ENCODE measurements around the gene SOS2. TPM values are rescaled to one million over a fixed set of nuclear protein-coding genes. Genes with fewer than 3 reads are reported as not detected.
A peak's percentile ranks its signal among the peaks of the same experiment; 100 is the strongest.

The SOS2 gene
- total RNA-seq, 5 donors from 2014 or later (not counting 1 experiment from before 2014, with no cell fraction given), result 37.1 to 44.6 (median 40.2) TPM

GRCh38 chr14:50091240-50091913 is 140.0 kb downstream of the SOS2 start:
- Histone ChIP-seq H3K4me1 (ENCODE audit: control insufficient read depth in 1 of 2, extremely low read depth in 1 of 2, insufficient read depth in 2 of 2, low read length in 2 of 2) (peaks cover 57 to 74% of the 10 kb centered on the region in 2 experiments), H3K36me3 (ENCODE audit: control insufficient read depth in 2 of 2, extremely low read depth in 1 of 2, insufficient read depth in 1 of 2, low read length in 1 of 2) (no peaks in the 10 kb centered on the region), H3K27me3 (replicated peaks in 1 of 2; ENCODE audit: control insufficient read depth in 2 of 2, extremely low read depth in 1 of 2, insufficient read depth in 2 of 2, low read length in 1 of 2) (no peaks in the 10 kb centered on the region), H3K9me3 (no peaks in the 10 kb centered on the region), H3K27ac (ENCODE audit: low read length) (no peak overlapping the region), H3K4me3 (ENCODE audit: control insufficient read depth in 1 of 2, extremely low read depth in 1 of 2, low read length in 1 of 2) (no peak overlapping the region)
- ATAC-seq (replicated peaks in 1 of 4) (no peak), DNase-seq (no peak)
- H3K27me3 Mint-ChIP-seq, result no peaks in the 10 kb centered on the region
- no peaks in the 10 kb centered on the region for H3K9me3 Mint-ChIP-seq
- ChIA-PET CTCF (interaction anchor here (0.6 to 1.0 kb wide), 4 partner anchors 13 to 239 kb away, joined by 3 read pairs; partner anchors contain the start of gene NEMF (in 1 of the 2)), POLR2A (interaction anchor here (0.5 to 0.6 kb wide), 3 partner anchors 23 to 487 kb away, joined by 3 to 19 read pairs (median 3); no protein-coding TSS in a partner anchor)
- WGBS (ENCODE audit: insufficient coverage), result 90% methylated on average over 5 of the region's 7 CpGs
- peak overlapping the region; percentile 62 to 82 for H3K27ac Mint-ChIP-seq
- peaks cover 82 to 89% (median 85%) of the 10 kb centered on the region in 3 donors for H3K4me1 Mint-ChIP-seq
- H3K4me3 Mint-ChIP-seq, result peak overlapping the region in 2 of 3 donors; percentile 13 to 29
- peaks cover 3% of the 10 kb centered on the region for H3K36me3 Mint-ChIP-seq

DNA sequence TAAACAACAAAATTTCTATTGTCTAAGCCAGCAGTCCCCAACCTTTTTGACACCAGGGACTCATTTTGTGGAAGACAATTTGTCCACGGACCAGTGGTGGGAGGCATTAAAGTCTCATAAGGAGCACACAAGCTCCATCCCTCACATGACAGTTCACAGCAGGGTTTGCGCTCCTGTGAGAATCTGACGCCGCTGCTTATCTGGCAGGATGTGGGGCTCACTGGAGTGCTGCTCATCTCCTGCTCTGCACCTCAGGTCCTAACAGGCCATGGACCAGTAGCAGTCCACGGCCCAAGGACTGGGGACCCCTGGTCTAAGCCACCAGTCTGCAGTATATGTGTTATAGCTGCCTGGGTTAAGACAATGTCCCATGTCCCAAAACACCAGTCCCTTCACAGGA is 142.2 kb downstream of the SOS2 start:
- Histone ChIP-seq H3K9me3 (no peaks in the 10 kb centered on the region), H3K36me3 (ENCODE audit: control insufficient read depth in 2 of 2, extremely low read depth in 1 of 2, insufficient read depth in 1 of 2, low read length in 1 of 2) (no peaks in the 10 kb centered on the region), H3K27ac (ENCODE audit: low read length) (peak overlapping the region; percentile 39), H3K27me3 (replicated peaks in 1 of 2; ENCODE audit: control insufficient read depth in 2 of 2, extremely low read depth in 1 of 2, insufficient read depth in 2 of 2, low read length in 1 of 2) (no peaks in the 10 kb centered on the region), H3K4me3 (ENCODE audit: control insufficient read depth in 1 of 2, extremely low read depth in 1 of 2, low read length in 1 of 2) (no peak overlapping the region), H3K4me1 (ENCODE audit: control insufficient read depth in 1 of 2, extremely low read depth in 1 of 2, insufficient read depth in 2 of 2, low read length in 2 of 2) (peaks cover 66 to 82% of the 10 kb centered on the region in 2 experiments)
- ATAC-seq (replicated peaks in 1 of 4) (peak; percentile 65 to 75 (median 70)), DNase-seq (peak in 23 of 35 experiments; percentile 10 to 58 (median 29))
- no peaks in the 10 kb centered on the region for H3K9me3 Mint-ChIP-seq
- H3K27me3 Mint-ChIP-seq, result no peaks in the 10 kb centered on the region
- peak overlapping the region in 1 of 3 donors; percentile 23 for H3K4me3 Mint-ChIP-seq
- no peaks in the 10 kb centered on the region for H3K36me3 Mint-ChIP-seq
- ChIA-PET POLR2A (no interaction called here), CTCF (interaction anchor here in 1 of 2 donors (1.0 to 1.3 kb wide), 2 partner anchors 15 to 228 kb away, joined by 3 to 5 read pairs; no protein-coding TSS in a partner anchor)
- H3K4me1 Mint-ChIP-seq, result peaks cover 87 to 92% (median 90%) of the 10 kb centered on the region in 3 donors
- peak overlapping the region; percentile 86 to 94 for H3K27ac Mint-ChIP-seq
- WGBS (ENCODE audit: insufficient coverage), result 50% methylated on average over 4 of the region's 5 CpGs

DNA sequence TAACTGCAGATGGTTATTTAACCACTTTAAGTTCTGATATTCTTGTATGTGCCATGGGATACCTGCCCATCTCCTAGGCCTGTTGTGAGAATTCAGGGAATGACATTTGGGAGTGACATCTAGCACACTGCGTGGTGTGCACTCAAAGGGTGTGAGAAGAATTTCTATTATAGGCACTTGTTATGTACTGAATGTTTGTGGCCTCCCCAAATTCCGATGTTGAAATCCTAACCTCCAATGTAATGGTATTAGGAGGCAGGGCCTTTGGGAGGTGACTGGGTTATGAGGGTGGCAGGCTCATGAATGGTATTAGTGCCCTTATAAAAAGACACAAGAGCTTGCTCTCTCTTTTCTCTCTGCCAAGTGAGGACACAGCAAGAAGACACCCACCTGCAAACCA is 142.6 kb downstream of the SOS2 start:
- peak overlapping the region in 1 of 3 donors; percentile 23 for H3K4me3 Mint-ChIP-seq
- H3K27me3 Mint-ChIP-seq, result no peaks in the 10 kb centered on the region
- no CpG with 5 or more reads among the region's 2 CpGs for WGBS (ENCODE audit: insufficient coverage)
- no peaks in the 10 kb centered on the region for H3K27me3 ChIP-seq (replicated peaks in 1 of 2; ENCODE audit: control insufficient read depth in 2 of 2, extremely low read depth in 1 of 2, insufficient read depth in 2 of 2, low read length in 1 of 2)
- peak overlapping the region; percentile 86 to 94 for H3K27ac Mint-ChIP-seq
- H3K4me1 ChIP-seq (ENCODE audit: control insufficient read depth in 1 of 2, extremely low read depth in 1 of 2, insufficient read depth in 2 of 2, low read length in 2 of 2), result peaks cover 70 to 84% of the 10 kb centered on the region in 2 experiments
- ChIA-PET POLR2A (interaction anchor here (0.7 to 1.1 kb wide), 2 partner anchors 69 to 227 kb away, joined by 3 to 4 read pairs; no protein-coding TSS in a partner anchor), CTCF (interaction anchor here (0.8 to 2.2 kb wide), 7 partner anchors 13 to 235 kb away, joined by 3 to 11 read pairs (median 5); no protein-coding TSS in a partner anchor)
- DNase-seq (no peak), ATAC-seq (replicated peaks in 1 of 4) (no peak)
- peaks cover 88 to 92% (median 91%) of the 10 kb centered on the region in 3 donors for H3K4me1 Mint-ChIP-seq
- H3K4me3 ChIP-seq (ENCODE audit: control insufficient read depth in 1 of 2, extremely low read depth in 1 of 2, low read length in 1 of 2), result no peak overlapping the region
- H3K27ac ChIP-seq (ENCODE audit: low read length), result peak overlapping the region; percentile 99
- H3K9me3 ChIP-seq, result no peaks in the 10 kb centered on the region
- H3K9me3 Mint-ChIP-seq, result no peaks in the 10 kb centered on the region
- H3K36me3 ChIP-seq (ENCODE audit: control insufficient read depth in 2 of 2, extremely low read depth in 1 of 2, insufficient read depth in 1 of 2, low read length in 1 of 2), result no peaks in the 10 kb centered on the region
- H3K36me3 Mint-ChIP-seq, result no peaks in the 10 kb centered on the region

DNA sequence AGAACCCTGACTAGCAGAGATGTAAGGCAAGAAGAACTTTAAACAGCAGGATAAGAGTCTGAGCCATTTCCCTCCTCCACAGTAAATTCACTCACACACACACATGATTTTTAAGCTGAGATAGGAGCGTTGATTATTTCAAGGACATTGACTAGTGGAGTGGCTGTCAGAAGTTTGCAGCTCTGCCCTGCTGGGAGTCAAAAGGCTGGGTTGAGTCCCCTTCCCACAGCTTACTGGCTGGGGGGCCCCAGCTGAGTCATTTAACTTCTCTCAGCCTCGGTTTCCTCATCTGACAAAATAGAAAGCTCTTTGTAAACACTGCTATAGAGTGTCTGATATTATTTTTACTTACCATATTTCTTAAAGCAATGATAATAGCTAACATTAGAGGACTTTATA is 143.3 kb downstream of the SOS2 start:
- Mint-ChIP-seq H3K27me3 (no peaks in the 10 kb centered on the region), H3K36me3 (no peaks in the 10 kb centered on the region), H3K4me1 (peaks cover 88 to 92% (median 92%) of the 10 kb centered on the region in 3 donors), H3K4me3 (peak overlapping the region in 1 of 3 donors; percentile 61), H3K9me3 (no peaks in the 10 kb centered on the region), H3K27ac (peak overlapping the region; percentile 91 to 94)
- WGBS (ENCODE audit: insufficient coverage), result no CpG with 5 or more reads among the region's 2 CpGs
- DNase-seq (no peak), ATAC-seq (replicated peaks in 1 of 4) (no peak)
- Histone ChIP-seq H3K27ac (ENCODE audit: low read length) (peak overlapping the region; percentile 99), H3K27me3 (replicated peaks in 1 of 2; ENCODE audit: control insufficient read depth in 2 of 2, extremely low read depth in 1 of 2, insufficient read depth in 2 of 2, low read length in 1 of 2) (no peaks in the 10 kb centered on the region), H3K9me3 (no peaks in the 10 kb centered on the region), H3K36me3 (ENCODE audit: control insufficient read depth in 2 of 2, extremely low read depth in 1 of 2, insufficient read depth in 1 of 2, low read length in 1 of 2) (no peaks in the 10 kb centered on the region), H3K4me3 (ENCODE audit: control insufficient read depth in 1 of 2, extremely low read depth in 1 of 2, low read length in 1 of 2) (no peak overlapping the region), H3K4me1 (ENCODE audit: control insufficient read depth in 1 of 2, extremely low read depth in 1 of 2, insufficient read depth in 2 of 2, low read length in 2 of 2) (peaks cover 70 to 89% of the 10 kb centered on the region in 2 experiments)
- POLR2A ChIA-PET, result interaction anchor here (0.7 to 1.1 kb wide), 2 partner anchors 68 to 226 kb away, joined by 3 to 4 read pairs; no protein-coding TSS in a partner anchor
- CTCF ChIA-PET, result interaction anchor here (0.5 to 2.2 kb wide), 6 partner anchors 13 to 238 kb away, joined by 3 to 11 read pairs (median 6); no protein-coding TSS in a partner anchor

DNA sequence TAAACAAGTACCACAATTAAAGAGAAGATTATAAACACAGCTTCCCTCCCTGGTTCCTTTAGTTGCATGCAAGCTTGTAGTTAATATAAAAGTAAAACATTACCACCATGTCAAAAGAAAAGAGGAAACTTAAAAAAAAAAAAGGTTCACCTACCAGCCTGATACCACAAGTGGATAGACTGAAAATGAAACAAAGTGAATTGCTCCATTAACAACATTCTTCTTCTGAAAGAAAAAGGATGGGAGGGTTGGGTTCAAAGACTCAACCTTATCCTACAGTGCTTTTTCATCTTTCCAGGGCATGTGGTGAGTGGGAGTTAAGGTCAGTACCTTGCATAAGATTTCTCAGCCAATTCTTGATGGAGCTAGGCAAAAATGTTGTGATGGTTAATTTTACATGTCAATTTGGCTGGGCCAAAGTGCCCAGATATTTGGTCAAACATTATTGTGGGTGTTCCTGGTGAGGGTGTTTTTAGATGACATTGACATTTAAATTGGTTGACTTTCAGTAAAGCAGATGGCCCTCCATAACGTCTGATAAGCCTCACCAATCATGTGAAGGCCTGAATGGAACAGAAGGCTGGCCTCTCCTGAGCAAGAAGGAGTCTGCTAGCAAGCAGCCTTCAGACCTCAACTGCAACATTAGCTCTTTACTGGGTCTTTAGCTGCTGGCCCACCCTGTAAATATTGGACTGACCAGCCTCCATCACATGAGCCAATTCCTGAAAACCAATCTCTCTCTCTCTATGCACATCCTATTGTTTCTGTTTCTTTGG is 143.8 kb downstream of the SOS2 start:
- H3K4me1 Mint-ChIP-seq, result peaks cover 90 to 92% (median 92%) of the 10 kb centered on the region in 3 donors
- WGBS (ENCODE audit: insufficient coverage), result 50% methylated on average over 1 of the region's 1 CpG
- CTCF ChIA-PET, result interaction anchor here (0.5 to 2.2 kb wide), 14 partner anchors 14 to 237 kb away, joined by 3 to 11 read pairs (median 3); no protein-coding TSS in a partner anchor
- ATAC-seq (replicated peaks in 1 of 4) (no peak), DNase-seq (peak in 1 of 35 experiments; percentile 59)
- H3K27ac Mint-ChIP-seq, result peak overlapping the region; percentile 91 to 94
- POLR2A ChIA-PET, result interaction anchor here (0.6 to 1.1 kb wide), 7 partner anchors 10 to 225 kb away, joined by 3 to 8 read pairs (median 3); no protein-coding TSS in a partner anchor
- H3K36me3 Mint-ChIP-seq, result no peaks in the 10 kb centered on the region
- Histone ChIP-seq H3K4me3 (ENCODE audit: control insufficient read depth in 1 of 2, extremely low read depth in 1 of 2, low read length in 1 of 2) (peak overlapping the region in 1 of 2 donors; percentile 7), H3K36me3 (ENCODE audit: control insufficient read depth in 2 of 2, extremely low read depth in 1 of 2, insufficient read depth in 1 of 2, low read length in 1 of 2) (no peaks in the 10 kb centered on the region), H3K27me3 (replicated peaks in 1 of 2; ENCODE audit: control insufficient read depth in 2 of 2, extremely low read depth in 1 of 2, insufficient read depth in 2 of 2, low read length in 1 of 2) (no peaks in the 10 kb centered on the region), H3K9me3 (no peaks in the 10 kb centered on the region), H3K27ac (ENCODE audit: low read length) (peak overlapping the region; percentile 99), H3K4me1 (ENCODE audit: control insufficient read depth in 1 of 2, extremely low read depth in 1 of 2, insufficient read depth in 2 of 2, low read length in 2 of 2) (peaks cover 73 to 89% of the 10 kb centered on the region in 2 experiments)
- H3K4me3 Mint-ChIP-seq, result peak overlapping the region; percentile 15 to 61 (median 44)
- H3K27me3 Mint-ChIP-seq, result no peaks in the 10 kb centered on the region
- no peaks in the 10 kb centered on the region for H3K9me3 Mint-ChIP-seq

Data from T-cell (primary cell).